Fibroblast of skin of back (primary cell): Measurements from ENCODE around the gene VEGFC. TPM values are rescaled to one million over a fixed set of nuclear protein-coding genes. Genes with fewer than 3 reads are reported as not detected.

ENCODE experiments used
- DNase-seq: peaks from one replicate; pipeline ENCODE4 v3.0.0-alpha.2; 2013
- polyA plus RNA-seq, 2 experiments: library from polyadenylated mRNA; unstranded; fragments of 120-200 nt; gene quantifications; one replicate each; pipeline ENCODE4 v1.2.1, GENCODE V29; 2013; ENCODE audit not compliant: insufficient read length in 2 of 2

The VEGFC gene
- 51.9 TPM for polyA plus RNA-seq (2013, experiment 1 of 2; ENCODE audit: insufficient read length)
- 24.2 TPM for polyA plus RNA-seq (2013, experiment 2 of 2; ENCODE audit: insufficient read length)

- DNase-seq = peak; percentile 86
Observed at GRCh38 chr4:176792326-176793059, at the start of gene VEGFC. TSS of gene VEGFC (minus strand) at chr4:176792922. CDS start at chr4:176792311, 611 bp downstream.

GRCh38 chr4:176841711-176842112, 49.0 kb upstream of the VEGFC start:
- DNase-seq = peak; percentile 90

- peak; percentile 52 for DNase-seq
Observed at GRCh38 chr4:176840166-176840565, 47.4 kb upstream of the VEGFC start.

DNA sequence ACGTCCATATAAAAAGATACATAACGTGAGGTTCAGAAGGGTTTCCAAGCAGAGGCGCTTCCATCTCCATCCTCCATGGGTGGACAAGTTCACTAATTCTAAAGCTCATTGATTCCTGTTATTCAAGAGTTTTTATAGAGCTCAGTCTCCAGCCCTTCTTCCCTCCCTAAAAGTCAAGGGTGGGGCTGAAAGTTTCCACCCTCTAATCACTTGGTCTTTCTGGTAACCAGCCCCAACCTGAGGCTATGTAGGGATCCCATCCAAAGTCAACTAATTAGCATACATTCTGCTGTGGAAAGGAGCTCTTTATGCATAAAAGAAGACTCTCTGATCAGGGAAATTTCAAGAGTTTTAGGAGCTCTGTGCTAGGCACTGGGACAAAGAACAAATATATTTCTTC, 46.9 kb upstream of the VEGFC start:
- peak; percentile 32 for DNase-seq

GRCh38 chr4:176838601-176839433, 46.1 kb upstream of the VEGFC start:
- DNase-seq = peak; percentile 91

DNA sequence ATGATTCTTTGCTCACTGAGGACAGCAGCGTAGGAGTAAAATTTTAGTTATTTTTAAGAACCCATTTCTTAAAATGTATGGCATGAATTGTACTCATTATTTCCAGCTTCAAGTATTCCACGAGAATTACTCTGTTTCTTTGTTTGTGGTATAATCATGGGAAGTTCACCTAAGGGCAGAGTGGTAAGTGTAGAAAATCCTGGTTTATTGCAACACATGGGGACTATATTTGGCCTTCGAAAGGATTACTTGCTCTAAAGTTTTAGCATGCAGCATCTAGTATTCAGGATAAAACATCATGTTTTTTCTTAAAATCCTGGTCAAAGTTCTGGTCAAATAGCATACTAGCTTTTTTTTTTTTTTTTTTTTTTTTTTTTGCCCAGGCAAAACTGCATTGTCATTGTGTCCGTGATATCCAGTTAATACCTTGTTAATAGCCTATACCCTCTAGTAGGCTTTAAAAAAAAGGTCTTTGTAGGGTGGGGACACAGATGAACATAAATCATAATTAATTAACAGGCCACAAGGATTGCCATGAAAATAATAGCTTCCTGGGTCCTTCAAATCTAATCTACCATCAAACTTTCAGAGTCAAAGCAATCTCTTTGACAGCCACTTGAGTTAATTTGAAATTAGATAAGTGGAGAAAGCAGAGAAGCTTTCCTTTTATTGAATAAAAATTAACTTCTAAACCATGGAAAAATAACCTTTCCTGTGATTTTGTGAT, 44.6 kb upstream of the VEGFC start:
- no peak for DNase-seq

DNA sequence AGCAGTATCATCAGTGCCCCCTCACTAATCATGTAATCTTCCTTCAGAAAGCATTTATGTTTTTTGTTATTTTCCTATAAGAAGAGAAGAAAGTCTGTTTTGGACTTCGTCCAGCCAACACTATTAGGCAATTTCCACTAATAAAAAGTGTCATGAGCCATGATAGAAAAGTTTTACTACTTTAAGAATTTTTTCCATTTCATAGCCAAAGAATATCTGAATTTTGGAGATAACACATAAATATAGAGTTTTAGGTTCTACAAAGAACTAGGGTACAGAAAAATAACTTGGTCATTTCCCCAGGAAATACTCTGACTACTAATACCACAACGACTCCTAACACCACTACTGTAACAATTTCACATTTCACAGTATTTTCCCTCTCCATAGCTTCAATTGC, 41.8 kb upstream of the VEGFC start:
- no peak for DNase-seq

- DNase-seq = no peak
Observed at GRCh38 chr4:176833400-176834175, 40.9 kb upstream of the VEGFC start.

DNA sequence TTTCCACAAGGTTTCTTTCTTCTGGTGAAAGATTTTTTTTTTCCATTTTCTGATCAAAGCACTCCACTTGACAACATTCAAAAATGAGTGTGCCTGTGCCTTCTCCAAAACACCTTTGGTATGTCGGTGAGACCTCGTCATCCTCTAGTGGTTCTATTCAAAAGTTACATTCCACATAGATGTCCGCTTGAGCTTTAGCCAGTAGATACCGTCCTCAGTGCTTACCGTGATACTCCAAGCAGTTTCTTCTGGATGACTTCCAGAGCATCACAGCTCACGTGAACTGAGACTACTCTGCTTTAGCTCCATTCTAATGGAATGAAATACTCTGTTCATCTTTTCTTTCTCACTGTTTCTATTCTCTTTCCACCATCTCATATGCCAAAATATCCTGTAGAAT, 38.2 kb upstream of the VEGFC start:
- no peak for DNase-seq

- DNase-seq = no peak
Observed at GRCh38 chr4:176825586-176825985, 32.9 kb upstream of the VEGFC start.

DNA sequence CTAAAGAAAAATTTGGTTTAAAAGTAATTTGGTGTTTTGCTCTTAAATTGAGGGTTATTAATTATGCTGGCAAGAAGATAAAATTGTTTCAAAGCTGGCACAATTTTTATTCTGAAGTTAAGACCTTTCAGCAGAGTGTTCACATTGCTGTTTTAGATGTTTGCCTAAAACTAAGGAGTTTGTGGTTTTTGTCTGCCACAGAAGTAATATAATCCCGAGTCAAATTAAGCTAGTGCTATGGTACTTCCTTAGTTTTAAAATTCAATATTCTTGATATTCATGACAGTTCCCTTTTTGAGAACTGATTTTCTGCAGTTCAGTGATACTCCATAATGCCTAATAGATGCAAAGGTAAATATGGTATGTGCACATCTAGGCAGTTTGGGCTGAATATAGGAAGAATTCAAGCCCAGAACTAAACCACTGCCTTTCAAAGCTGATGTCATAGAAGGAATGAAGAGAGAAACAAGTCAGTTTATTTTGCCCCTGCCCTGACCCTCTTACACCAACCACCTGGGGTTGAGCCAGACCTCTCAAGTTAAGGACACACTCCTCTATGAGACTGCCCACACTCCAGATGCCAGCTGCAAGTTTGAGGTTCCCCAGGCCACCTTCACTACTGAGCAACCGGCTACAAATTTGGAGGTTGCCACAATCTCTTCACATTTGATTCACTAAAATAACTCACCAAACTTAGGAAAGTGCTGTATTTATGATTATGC, 32.1 kb upstream of the VEGFC start:
- no peak for DNase-seq

DNA sequence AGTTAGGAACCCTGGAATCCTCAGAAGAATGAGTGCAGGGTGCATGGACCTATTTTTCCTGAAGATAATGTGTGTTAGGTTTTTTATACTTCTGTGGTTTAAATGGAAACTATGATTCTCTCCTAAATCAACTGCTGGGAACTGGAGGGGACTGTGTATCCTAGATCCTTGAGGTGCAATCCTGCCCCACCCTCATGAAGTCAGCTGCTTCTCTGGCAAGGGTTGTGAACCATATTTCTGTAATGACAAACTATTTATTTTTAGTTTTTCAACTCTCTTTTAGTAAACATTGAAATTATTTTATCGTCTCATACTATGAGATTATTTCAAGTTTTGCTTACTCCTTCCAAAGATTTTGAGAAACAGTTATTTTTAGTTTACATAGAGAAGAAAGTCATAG, 25.8 kb upstream of the VEGFC start:
- peak; percentile 39 for DNase-seq

DNA sequence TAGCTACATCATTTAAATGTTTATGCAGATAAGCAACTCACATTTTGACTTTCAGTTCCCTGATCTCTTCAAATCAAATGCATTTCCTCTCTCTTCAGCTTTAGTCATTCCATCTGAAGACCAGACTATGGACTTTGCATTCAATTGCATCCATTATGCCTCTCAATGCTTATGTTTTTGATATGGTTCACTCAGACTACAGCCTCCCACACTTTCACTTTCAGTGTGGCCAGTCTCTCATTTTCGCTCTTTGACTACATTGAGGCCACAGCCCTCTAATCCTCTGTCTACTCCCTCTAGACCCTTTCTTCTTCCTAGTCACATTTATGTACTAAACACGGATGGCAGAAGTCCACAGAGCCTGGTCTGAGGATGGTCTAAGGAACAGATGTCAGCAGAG, 24.5 kb upstream of the VEGFC start:
- DNase-seq = no peak

- DNase-seq = peak; percentile 89
Observed at GRCh38 chr4:176814770-176815169, 22.0 kb upstream of the VEGFC start.

DNA sequence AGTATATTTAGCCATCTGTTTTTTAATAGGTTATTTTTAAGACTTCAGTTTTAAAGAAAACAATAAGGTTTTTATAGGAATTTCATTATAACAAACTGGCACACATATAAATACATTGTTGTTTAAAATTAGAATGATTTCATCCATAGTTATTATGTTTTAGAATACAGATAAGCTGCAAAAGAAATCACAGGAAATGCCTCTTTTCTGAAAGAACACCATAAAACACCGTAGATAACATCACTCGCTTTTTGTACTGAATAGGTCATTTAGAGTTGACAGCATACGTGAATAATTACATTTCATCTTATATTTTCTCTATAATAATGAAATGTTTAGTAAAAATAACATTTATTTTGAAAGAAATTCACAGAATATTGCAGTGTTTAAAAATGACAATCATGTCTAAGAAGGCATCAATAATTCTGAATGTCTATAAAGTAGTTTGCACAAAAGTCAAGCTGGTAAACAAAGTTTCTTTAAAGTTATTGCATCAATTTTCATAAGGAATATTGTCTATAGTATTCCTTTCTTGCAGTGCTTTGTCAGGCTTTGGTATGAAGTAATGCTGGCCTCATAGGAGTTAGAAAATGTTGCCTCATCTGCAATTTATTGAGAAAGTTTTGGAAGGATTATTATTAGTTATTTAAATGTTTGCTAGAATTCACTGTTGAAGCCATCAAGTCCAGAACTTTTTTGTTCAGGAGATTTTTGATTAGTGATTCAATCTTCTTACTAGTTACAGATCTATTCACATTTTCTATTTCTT, 17.9 kb upstream of the VEGFC start:
- DNase-seq = no peak

- DNase-seq = peak; percentile 48
Observed at GRCh38 chr4:176806778-176807375, 14.2 kb upstream of the VEGFC start.

GRCh38 chr4:176805155-176805554, 12.4 kb upstream of the VEGFC start:
- peak; percentile 27 for DNase-seq

GRCh38 chr4:176800891-176801534, 8.3 kb upstream of the VEGFC start:
- peak; percentile 54 for DNase-seq

GRCh38 chr4:176799653-176800052, 6.9 kb upstream of the VEGFC start:
- peak; percentile 69 for DNase-seq

- DNase-seq = no peak
Observed at GRCh38 chr4:176798540-176798939, 5.8 kb upstream of the VEGFC start.
